SH-SY5Y (cell line): ENCODE data around the gene PCGF2.

Experiments
- GATA2 ChIP-seq: IDR thresholded peaks from 2 replicates; pipeline ENCODE4 v1.6.1; 2011; ENCODE audit warnings: mild to moderate bottlenecking, low read depth, low read length
- GATA3 ChIP-seq: IDR thresholded peaks from 2 replicates; pipeline ENCODE4 v1.6.1; 2011; ENCODE audit warnings: low read depth, mild to moderate bottlenecking, low read length, moderate library complexity

- no peak for TF ChIP-seq GATA2
- no peak for TF ChIP-seq GATA3
These were observed 19.8 kb downstream of the PCGF2 start for GRCh38 chr17:38728290-38728831.
